GM12878 (cell line): ENCODE measurements around the gene NEK10. TPM values are rescaled to one million over a fixed set of nuclear protein-coding genes. Genes with fewer than 3 reads are reported as not detected.

ENCODE experiments used
- E4F1 ChIP-seq: fragments of 450-650 bp; IDR thresholded peaks from 2 replicates; pipeline ENCODE4 v1.6.1; 2018; ENCODE audit warnings: borderline replicate concordance, mild to moderate bottlenecking; ENCODE audit not compliant: partially characterized antibody
- EP300 ChIP-seq, 2 experiments: fragments of 150-350 bp in 1 of 2; IDR thresholded peaks; 2 replicates each; pipeline ENCODE4 v1.6.1; 2011 to 2012; ENCODE audit warnings: low read depth in 2 of 2, low read length in 2 of 2, borderline replicate concordance in 1 of 2, improper control_type of control experiment in 1 of 2, inconsistent platforms in 1 of 2; ENCODE audit not compliant: control insufficient read depth in 1 of 2
- PRDM15 ChIP-seq: fragments of 450-650 bp; formaldehyde crosslinking; IDR thresholded peaks from 2 replicates; pipeline ENCODE4 v1.4.0; 2020; ENCODE audit warnings: mild to moderate bottlenecking, moderate library complexity
- RELA ChIP-seq: fragments of 450-650 bp; IDR thresholded peaks from 2 replicates; pipeline ENCODE4 v1.8.0; 2014; ENCODE audit warnings: borderline replicate concordance; ENCODE audit not compliant: partially characterized antibody
- SMAD5 ChIP-seq: IDR thresholded peaks from 2 replicates; pipeline ENCODE4 v1.6.1; 2016; ENCODE audit warnings: antibody characterized with exemption, low read depth
- SREBF1 ChIP-seq: IDR thresholded peaks from 2 replicates; pipeline ENCODE4 v1.6.1; 2012; ENCODE audit warnings: mild to moderate bottlenecking, low read length
- SUPT20H ChIP-seq: IDR thresholded peaks from 2 replicates; pipeline ENCODE4 v1.6.1; 2011; ENCODE audit warnings: low read depth, mild to moderate bottlenecking, low read length, moderate library complexity, borderline replicate concordance; ENCODE audit not compliant: control insufficient read depth
- TCF3 ChIP-seq: IDR thresholded peaks from 2 replicates; pipeline ENCODE4 v1.6.1; 2012; ENCODE audit warnings: low read depth, mild to moderate bottlenecking, low read length, borderline replicate concordance; ENCODE audit not compliant: insufficient read depth
- polyA plus RNA-seq, 11 experiments: library from polyadenylated mRNA; depleted of rRNA in 4 of 11; unstranded in 6 of 11; stranded (reverse) in 5 of 11; fragments of >200 nt; fragmentation: Nextera tagmentation in 4 of 11; fragmentation: Illumina TruSeq in 1 of 11; extraction: Ambion mirVana in 4 of 11; extraction: Trizol in 1 of 11; gene quantifications; 1 replicate in 1 of 11; 2 replicates in 10 of 11; pipeline versions ENCODE4 v1.2.1 to v1.2.3, GENCODE V29; 2011 to 2016; ENCODE audit warnings: inconsistent platforms in 2 of 11, missing spikeins in 2 of 11, low read depth in 1 of 11
- total RNA-seq, 4 experiments: library from RNA; depleted of rRNA in 3 of 4; stranded (reverse); fragments of >200 nt in 3 of 4; fragmentation: Illumina TruSeq in 1 of 4; extraction: Trizol in 1 of 4; gene quantifications; 2 replicates each; pipeline versions ENCODE4 v1.2.1 to v1.2.3, GENCODE V29; 2013 to 2021

NEK10 gene
- total and polyA plus RNA-seq, 10 of the 15 experiments (the other 5 are each of a cell fraction or from before 2014, with no cell fraction given): 0.06 to 0.40 (median 0.16) TPM; not detected in 2

DNA sequence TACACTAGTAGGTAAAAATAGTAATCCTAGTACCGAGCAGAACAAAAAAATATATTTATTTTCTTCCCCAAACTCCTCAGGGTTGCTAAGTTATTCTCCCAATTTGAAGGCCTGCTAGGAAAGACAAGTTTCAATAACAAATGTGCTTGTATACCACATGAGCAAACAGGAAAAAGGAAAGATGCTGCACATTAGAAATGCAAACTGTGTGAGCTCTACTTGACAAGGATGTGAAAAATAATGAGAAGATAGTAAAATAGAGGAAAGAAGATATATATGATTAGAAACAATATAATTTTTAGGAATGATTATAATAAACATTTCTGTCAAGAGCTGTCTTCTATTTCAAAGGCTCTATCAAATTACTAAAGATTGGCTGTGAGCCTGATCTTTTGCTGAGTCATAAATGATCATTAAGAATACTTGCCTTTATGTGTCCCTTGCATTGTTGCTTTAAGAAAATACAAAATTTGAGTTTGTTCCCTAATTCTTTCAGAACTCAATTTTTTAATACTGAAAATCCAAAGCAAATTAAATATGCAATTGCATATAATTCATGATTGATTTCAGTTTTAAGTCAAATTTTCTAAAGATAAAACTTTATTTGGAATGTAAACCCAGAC, 174.2 kb downstream of the NEK10 start (continued):
- TF ChIP-seq SMAD5: no peak
- no peak for TF ChIP-seq SREBF1
- no peak for TF ChIP-seq PRDM15 (CRISPR knock-in tag)
- no peak for TF ChIP-seq RELA
- TF ChIP-seq SUPT20H: no peak
- TF ChIP-seq TCF3: no peak
- TF ChIP-seq E4F1: no peak
- TF ChIP-seq EP300 (IDR thresholded peaks at IDR 0.05; ENCODE audit: borderline replicate concordance in 1 of 2, control insufficient read depth in 1 of 2, low read depth in 2 of 2, low read length in 2 of 2): no peak
